ENCODE data around the gene DDR2. TPM values are rescaled to one million over a fixed set of nuclear protein-coding genes. Genes with fewer than 3 reads are reported as not detected.

DDR2 gene
- polyA plus RNA-seq, 3 donors, result 0.07 TPM; not detected in 2

- H3K4me3 ChIP-seq (replicated peaks in 1 of 3; ENCODE audit: low read depth in 2 of 3, low read length in 3 of 3), result no peak overlapping the region
- no peak for DNase-seq
- Mint-ChIP-seq H3K27me3 (ENCODE audit: low read depth in 3 of 3) (peaks cover 0 to 3% (median 0%) of the 10 kb centered on the region in 3 donors), H3K4me3 (no peak overlapping the region), H3K27ac (no peak overlapping the region), H3K36me3 (no peaks in the 10 kb centered on the region), H3K9me3 (peaks cover 0 to 6% (median 2%) of the 10 kb centered on the region in 7 donors), H3K4me1 (no peaks in the 10 kb centered on the region)
- H3K4me1 ChIP-seq (ENCODE audit: control insufficient read depth in 1 of 2, insufficient read depth in 2 of 2, low read length in 2 of 2), result no peaks in the 10 kb centered on the region
- no peak overlapping the region for H3K27ac ChIP-seq (ENCODE audit: low read depth in 1 of 2, low read length in 2 of 2)
- intact Hi-C loops (cut with micrococcal nuclease), result no loop called here
- H3K27me3 ChIP-seq (ENCODE audit: control insufficient read depth in 2 of 2, insufficient read depth in 2 of 2, low read length in 2 of 2), result no peaks in the 10 kb centered on the region
- H3K79me2 ChIP-seq (ENCODE audit: insufficient read depth, low read length), result no peaks in the 10 kb centered on the region
- 94% methylated on average over 2 of the region's 4 CpGs for WGBS (ENCODE audit: insufficient coverage)
- no peak overlapping the region for H3K4me2 ChIP-seq (replicated peaks; ENCODE audit: extremely low read depth, low read length, poor library complexity, severe bottlenecking)
- no peak overlapping the region for H3K9ac ChIP-seq (ENCODE audit: insufficient read depth, low read length, poor library complexity, severe bottlenecking)
- H2AFZ ChIP-seq (ENCODE audit: insufficient read depth, low read depth, low read length, poor library complexity, severe bottlenecking), result no peak overlapping the region
- no peaks in the 10 kb centered on the region for H4K20me1 ChIP-seq (ENCODE audit: insufficient read depth, low read length)
- TF ChIP-seq CTCF (IDR thresholded peaks at IDR 0.05), result no peak
- H3K36me3 ChIP-seq (replicated peaks in 1 of 2; ENCODE audit: control insufficient read depth in 1 of 2, insufficient read depth in 2 of 2, low read length in 2 of 2), result no peaks in the 10 kb centered on the region
- H3K9me3 ChIP-seq (replicated peaks in 1 of 2; ENCODE audit: control insufficient read depth in 1 of 2, insufficient read depth in 1 of 2, low read length in 2 of 2), result no peaks in the 10 kb centered on the region
These were observed 56.3 kb downstream of the DDR2 start for GRCh38 chr1:162688521-162688920.

- Mint-ChIP-seq H3K4me1 (no peaks in the 10 kb centered on the region), H3K9me3 (peaks cover 0 to 6% (median 2%) of the 10 kb centered on the region in 7 donors), H3K27me3 (ENCODE audit: low read depth in 3 of 3) (peaks cover 0 to 3% (median 0%) of the 10 kb centered on the region in 3 donors), H3K4me3 (no peak overlapping the region), H3K27ac (no peak overlapping the region), H3K36me3 (no peaks in the 10 kb centered on the region)
- intact Hi-C loops (cut with micrococcal nuclease), result no loop called here
- no peak overlapping the region for H3K9ac ChIP-seq (ENCODE audit: insufficient read depth, low read length, poor library complexity, severe bottlenecking)
- no peaks in the 10 kb centered on the region for H3K27me3 ChIP-seq (ENCODE audit: control insufficient read depth in 2 of 2, insufficient read depth in 2 of 2, low read length in 2 of 2)
- DNase-seq, result no peak
- no peak overlapping the region for H3K4me2 ChIP-seq (replicated peaks; ENCODE audit: extremely low read depth, low read length, poor library complexity, severe bottlenecking)
- H3K4me3 ChIP-seq (replicated peaks in 1 of 3; ENCODE audit: low read depth in 2 of 3, low read length in 3 of 3), result no peak overlapping the region
- H3K27ac ChIP-seq (ENCODE audit: low read depth in 1 of 2, low read length in 2 of 2), result no peak overlapping the region
- no peaks in the 10 kb centered on the region for H3K9me3 ChIP-seq (replicated peaks in 1 of 2; ENCODE audit: control insufficient read depth in 1 of 2, insufficient read depth in 1 of 2, low read length in 2 of 2)
- TF ChIP-seq CTCF (IDR thresholded peaks at IDR 0.05), result no peak
- no peaks in the 10 kb centered on the region for H3K4me1 ChIP-seq (ENCODE audit: control insufficient read depth in 1 of 2, insufficient read depth in 2 of 2, low read length in 2 of 2)
- no peaks in the 10 kb centered on the region for H3K36me3 ChIP-seq (replicated peaks in 1 of 2; ENCODE audit: control insufficient read depth in 1 of 2, insufficient read depth in 2 of 2, low read length in 2 of 2)
- no peaks in the 10 kb centered on the region for H4K20me1 ChIP-seq (ENCODE audit: insufficient read depth, low read length)
- no peak overlapping the region for H2AFZ ChIP-seq (ENCODE audit: insufficient read depth, low read depth, low read length, poor library complexity, severe bottlenecking)
- WGBS (ENCODE audit: insufficient coverage), result 94% methylated on average over 5 of the region's 5 CpGs
- no peaks in the 10 kb centered on the region for H3K79me2 ChIP-seq (ENCODE audit: insufficient read depth, low read length)
These were observed 56.7 kb downstream of the DDR2 start for GRCh38 chr1:162688931-162689330.

All from CD14-positive monocyte (primary cell).